ENCODE data around the gene ADAR.
"Not testable (repeated sequence)": the region's sequence is repeated elsewhere in the genome, so short reads cannot be mapped to it uniquely, and the experiment has no call there.

ADAR gene, protein sequence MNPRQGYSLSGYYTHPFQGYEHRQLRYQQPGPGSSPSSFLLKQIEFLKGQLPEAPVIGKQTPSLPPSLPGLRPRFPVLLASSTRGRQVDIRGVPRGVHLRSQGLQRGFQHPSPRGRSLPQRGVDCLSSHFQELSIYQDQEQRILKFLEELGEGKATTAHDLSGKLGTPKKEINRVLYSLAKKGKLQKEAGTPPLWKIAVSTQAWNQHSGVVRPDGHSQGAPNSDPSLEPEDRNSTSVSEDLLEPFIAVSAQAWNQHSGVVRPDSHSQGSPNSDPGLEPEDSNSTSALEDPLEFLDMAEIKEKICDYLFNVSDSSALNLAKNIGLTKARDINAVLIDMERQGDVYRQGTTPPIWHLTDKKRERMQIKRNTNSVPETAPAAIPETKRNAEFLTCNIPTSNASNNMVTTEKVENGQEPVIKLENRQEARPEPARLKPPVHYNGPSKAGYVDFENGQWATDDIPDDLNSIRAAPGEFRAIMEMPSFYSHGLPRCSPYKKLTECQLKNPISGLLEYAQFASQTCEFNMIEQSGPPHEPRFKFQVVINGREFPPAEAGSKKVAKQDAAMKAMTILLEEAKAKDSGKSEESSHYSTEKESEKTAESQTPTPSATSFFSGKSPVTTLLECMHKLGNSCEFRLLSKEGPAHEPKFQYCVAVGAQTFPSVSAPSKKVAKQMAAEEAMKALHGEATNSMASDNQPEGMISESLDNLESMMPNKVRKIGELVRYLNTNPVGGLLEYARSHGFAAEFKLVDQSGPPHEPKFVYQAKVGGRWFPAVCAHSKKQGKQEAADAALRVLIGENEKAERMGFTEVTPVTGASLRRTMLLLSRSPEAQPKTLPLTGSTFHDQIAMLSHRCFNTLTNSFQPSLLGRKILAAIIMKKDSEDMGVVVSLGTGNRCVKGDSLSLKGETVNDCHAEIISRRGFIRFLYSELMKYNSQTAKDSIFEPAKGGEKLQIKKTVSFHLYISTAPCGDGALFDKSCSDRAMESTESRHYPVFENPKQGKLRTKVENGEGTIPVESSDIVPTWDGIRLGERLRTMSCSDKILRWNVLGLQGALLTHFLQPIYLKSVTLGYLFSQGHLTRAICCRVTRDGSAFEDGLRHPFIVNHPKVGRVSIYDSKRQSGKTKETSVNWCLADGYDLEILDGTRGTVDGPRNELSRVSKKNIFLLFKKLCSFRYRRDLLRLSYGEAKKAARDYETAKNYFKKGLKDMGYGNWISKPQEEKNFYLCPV

DNA sequence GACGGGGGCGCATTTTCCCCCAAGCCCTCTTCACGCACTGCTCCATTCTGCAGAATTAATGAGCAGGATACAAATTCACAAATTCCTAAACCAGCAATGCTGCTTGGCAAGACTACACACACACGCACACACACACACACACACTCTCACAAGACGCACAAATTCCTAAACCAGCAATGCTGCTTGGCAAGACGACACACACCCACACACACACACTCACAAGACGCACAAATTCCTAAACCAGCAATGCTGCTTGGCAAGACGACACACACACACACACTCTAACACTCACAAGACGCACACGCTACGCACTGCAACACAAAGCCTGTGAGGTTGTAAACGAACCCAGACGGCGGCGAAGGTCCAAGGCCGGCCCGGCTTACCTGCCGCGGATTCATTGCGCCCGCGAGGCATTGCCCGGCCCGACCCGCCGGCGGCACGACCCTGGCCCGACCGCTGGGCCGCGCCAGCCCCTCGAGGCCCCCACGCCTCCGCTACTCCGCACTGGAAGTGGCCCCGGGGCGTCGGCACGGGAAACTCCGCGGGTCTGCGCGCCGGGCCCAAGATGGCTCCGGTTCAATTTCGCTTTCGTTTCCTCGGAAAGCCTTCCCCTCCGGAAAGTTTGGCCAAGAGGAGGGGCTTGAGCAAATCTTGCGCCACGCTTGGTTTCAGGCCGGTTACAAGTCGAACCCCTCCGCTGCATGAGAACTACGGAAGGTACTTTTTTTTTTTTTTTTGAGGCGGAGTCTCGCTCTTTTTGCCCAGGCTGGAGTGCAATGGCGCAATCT, at the start of gene ADAR:
ADAR (minus strand) TSS at position 578 of the 788 bp plus-strand sequence; CDS start at position 398, 180 bp downstream.
- DNase-seq = peak; percentile 80 to 84

- DNase-seq = no peak
These were observed 49.6 kb upstream of the ADAR start for GRCh38 chr1:154657556-154657955.

- DNase-seq = no peak
These were observed 44.9 kb upstream of the ADAR start for GRCh38 chr1:154652893-154653292.

- DNase-seq = not testable (repeated sequence)
These were observed 36.7 kb upstream of the ADAR start for GRCh38 chr1:154644724-154645123.

- DNase-seq = no peak
These were observed 33.5 kb upstream of the ADAR start for GRCh38 chr1:154641534-154641933.

GRCh38 chr1:154639876-154640275, 31.9 kb upstream of the ADAR start:
- DNase-seq = no peak

- DNase-seq = no peak
These were observed 27.2 kb upstream of the ADAR start for GRCh38 chr1:154635171-154635570.

- DNase-seq = no peak
These were observed 21.7 kb upstream of the ADAR start for GRCh38 chr1:154629675-154630073.

DNA sequence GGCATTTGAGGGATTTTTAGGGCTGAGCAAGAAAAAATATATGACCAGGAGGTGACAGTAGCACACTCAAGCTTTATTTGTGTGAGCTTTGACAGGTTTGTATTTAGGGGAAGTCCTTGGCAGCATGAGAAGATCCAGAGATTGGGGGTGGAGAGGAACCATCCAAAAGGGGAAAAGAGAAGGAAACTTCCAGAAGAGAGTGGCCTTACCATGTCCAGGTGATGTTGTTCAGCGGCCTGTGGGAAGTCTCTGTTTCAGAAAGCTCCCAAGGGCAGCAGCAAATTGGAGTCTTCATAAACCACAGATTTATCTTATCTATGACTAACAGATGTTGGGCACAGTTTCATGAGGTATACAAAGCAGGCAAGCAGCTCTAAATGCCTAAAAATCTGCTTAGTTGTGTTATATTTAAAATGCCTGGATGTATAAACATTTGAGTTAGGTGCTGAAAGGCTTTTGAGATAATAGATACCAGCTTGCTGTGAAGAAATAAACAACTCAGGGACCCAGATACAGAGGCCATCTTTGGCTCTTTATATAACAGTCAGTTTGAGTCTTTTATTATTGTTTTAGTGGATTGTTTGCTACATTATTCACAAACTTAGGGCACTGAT, 21.2 kb upstream of the ADAR start:
- DNase-seq = no peak

DNA sequence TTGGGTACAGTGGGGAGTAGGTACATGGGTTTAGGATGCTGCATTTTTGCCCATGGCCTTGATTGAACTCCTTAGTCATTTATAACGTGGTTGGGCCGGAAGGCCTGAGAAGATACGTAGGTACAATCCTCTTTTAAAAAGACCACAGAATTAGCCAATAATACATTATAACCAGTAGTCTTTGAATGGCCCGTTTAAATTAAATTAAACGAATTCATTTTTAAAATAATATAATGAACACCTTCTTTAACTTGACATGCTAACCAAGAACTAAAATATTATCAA, 20.1 kb upstream of the ADAR start:
- no peak for DNase-seq

GRCh38 chr1:154627257-154628120, 19.5 kb upstream of the ADAR start:
- DNase-seq = peak; percentile 90 to 91

- DNase-seq = no peak
These were observed 18.7 kb upstream of the ADAR start for GRCh38 chr1:154626456-154627256.

- no peak for DNase-seq
These were observed 17.0 kb upstream of the ADAR start for GRCh38 chr1:154624746-154625643.

- DNase-seq = no peak
These were observed 15.4 kb upstream of the ADAR start for GRCh38 chr1:154623358-154623757.

- no peak for DNase-seq
These were observed 14.6 kb upstream of the ADAR start for GRCh38 chr1:154622503-154623039.

- DNase-seq = no peak
These were observed 13.9 kb upstream of the ADAR start for GRCh38 chr1:154621875-154622274.

- no peak for DNase-seq
These were observed 12.8 kb upstream of the ADAR start for GRCh38 chr1:154620751-154621150.

- DNase-seq = no peak
These were observed 11.4 kb upstream of the ADAR start for GRCh38 chr1:154619181-154619948.

All from stimulated activated CD4-positive, alpha-beta T cell treated with anti-CD3 and anti-CD28 coated beads, Interleukin-2, amount 100 ng/mL, for 48 hours (primary cell).